Measurements from ENCODE around the gene RBMS1. TPM values are rescaled to one million over a fixed set of nuclear protein-coding genes. Genes with fewer than 3 reads are reported as not detected.

Gene RBMS1
- total and polyA plus RNA-seq, 2 experiments from 2014 or later: 55.5 to 94.8 TPM

- Histone ChIP-seq H3K79me2 (replicated peaks; ENCODE audit: insufficient read depth) (peaks cover 61% of the 10 kb centered on the region), H3K4me2 (no peak overlapping the region), H3F3A (replicated peaks; ENCODE audit: low read depth) (no peaks in the 10 kb centered on the region), H3K27ac (ENCODE audit: low read depth) (no peak overlapping the region), H3K4me3 (no peak overlapping the region), H2AFZ (no peak overlapping the region), H3K36me3 (ENCODE audit: insufficient read depth) (no peaks in the 10 kb centered on the region), H3K4me1 (ENCODE audit: insufficient read depth) (peaks cover 5% of the 10 kb centered on the region; the same call in 1 of the 2 replicates), H4K20me1 (replicated peaks; ENCODE audit: insufficient read depth) (peaks cover 4% of the 10 kb centered on the region), H3K9me2 (ENCODE audit: insufficient read depth) (no peaks in the 10 kb centered on the region), H3K27me3 (ENCODE audit: insufficient read depth) (no peaks in the 10 kb centered on the region)
- no peak overlapping the region for H3K4me3 Mint-ChIP-seq
- H3K4me1 Mint-ChIP-seq: peaks cover 26% of the 10 kb centered on the region
- no peak for TF ChIP-seq STAT1 (IDR thresholded peaks at IDR 0.05; ENCODE audit: unreplicated experiment)
- TF ChIP-seq POLR2AphosphoS5 (IDR thresholded peaks at IDR 0.05; ENCODE audit: low read depth): no peak
- TF ChIP-seq EZH2phosphoT487 (IDR thresholded peaks at IDR 0.05; ENCODE audit: unreplicated experiment): no peak
- no peak for TF ChIP-seq CTCF (conservative IDR thresholded peaks at IDR 0.05; ENCODE audit: low read depth in 2 of 2)
- TF ChIP-seq CREB1 (CRISPR knock-in tag; IDR thresholded peaks at IDR 0.05; ENCODE audit: low read depth): no peak
- TF ChIP-seq JUNB (IDR thresholded peaks at IDR 0.05; ENCODE audit: unreplicated experiment): no peak
- no peak for TF ChIP-seq NANOG (IDR thresholded peaks at IDR 0.05; ENCODE audit: borderline replicate concordance)
- no peak for TF ChIP-seq ZNF462 (CRISPR knock-in tag; IDR thresholded peaks at IDR 0.05)
- no peak for TF ChIP-seq ZNF114 (CRISPR knock-in tag; IDR thresholded peaks at IDR 0.05)
- no peak for TF ChIP-seq ETS1 (IDR thresholded peaks at IDR 0.05)
- no peak for TF ChIP-seq EZH2 (IDR thresholded peaks at IDR 0.05; ENCODE audit: low read depth, unreplicated experiment)
- no peak for TF ChIP-seq ZNF331 (CRISPR knock-in tag; IDR thresholded peaks at IDR 0.05; ENCODE audit: low read depth)
- TF ChIP-seq REST (IDR thresholded peaks at IDR 0.05; ENCODE audit: unreplicated experiment): no peak
- H3K27ac Mint-ChIP-seq: no peak overlapping the region
- no peaks in the 10 kb centered on the region for H3K9me3 Mint-ChIP-seq
- no peak for ATAC-seq
- DNase-seq (ENCODE audit: low spot score): no peak
- H3K36me3 Mint-ChIP-seq (ENCODE audit: low read depth): no peaks in the 10 kb centered on the region
- no peaks in the 10 kb centered on the region for H3K27me3 Mint-ChIP-seq (ENCODE audit: insufficient read depth, low read depth, poor library complexity)
Observed at GRCh38 chr2:160336635-160337034, 157.0 kb downstream of the RBMS1 start.

Data from GM23338 (cell line).